ENCODE results near the gene FAM98B.

- TF ChIP-seq CTCF (IDR thresholded peaks at IDR 0.05) = no peak; the same call in 1 of the 2 replicates
- TF ChIP-seq USF1 (IDR thresholded peaks at IDR 0.05; ENCODE audit: borderline replicate concordance, low read depth) = 0 out of 2 replicates have a peak, but pooled peaks have one; percentile 30
- no peak for TF ChIP-seq RAD21 (IDR thresholded peaks at IDR 0.05; ENCODE audit: low read length)
- TF ChIP-seq USF2 (IDR thresholded peaks at IDR 0.05; ENCODE audit: borderline replicate concordance, low read depth, low read length) = no peak
- peak; percentile 52 for TF ChIP-seq ELF1 (IDR thresholded peaks at IDR 0.05)
- no peak for TF ChIP-seq JUND (IDR thresholded peaks at IDR 0.05)
- no peak; the same call in 1 of the 2 replicates for TF ChIP-seq RXRA (IDR thresholded peaks at IDR 0.05; ENCODE audit: borderline replicate concordance, low read depth)
- TF ChIP-seq RFX5 (IDR thresholded peaks at IDR 0.05; ENCODE audit: low read length) = 0 out of 2 replicates have a peak, but pooled peaks have one; percentile 55
- no peak for TF ChIP-seq EZH2phosphoT487 (IDR thresholded peaks at IDR 0.05; ENCODE audit: borderline replicate concordance, low read depth)
- no peak for TF ChIP-seq FOXM1 (IDR thresholded peaks at IDR 0.05; ENCODE audit: low read depth)
- TF ChIP-seq FOSL2 (IDR thresholded peaks at IDR 0.05; ENCODE audit: borderline replicate concordance, low read depth) = no peak; the same call in 1 of the 2 replicates
- TF ChIP-seq YY1 (IDR thresholded peaks at IDR 0.05; ENCODE audit: low read depth) = peak; percentile 84; the same call in 1 of the 2 replicates
Observed at GRCh38 chr15:38453971-38454695, at the start of gene FAM98B.

All from SK-N-SH (cell line).